GM12878 (cell line): ENCODE measurements around the gene DENND1B.

Experiments
- ATF7 ChIP-seq: fragments of 450-650 bp; IDR thresholded peaks from 2 replicates; pipeline ENCODE4 v1.6.1; 2016; ENCODE audit warnings: low read depth, mild to moderate bottlenecking
- CBFB ChIP-seq: IDR thresholded peaks from 2 replicates; pipeline ENCODE4 v1.6.1; 2016; ENCODE audit warnings: antibody characterized with exemption, low read depth
- EGR1 ChIP-seq, 2 experiments: IDR thresholded peaks; 1 replicate in 1 of 2; 2 replicates in 1 of 2; pipeline ENCODE4 v1.6.1; 2011 to 2012; ENCODE audit warnings: low read depth in 2 of 2, low read length in 2 of 2, borderline replicate concordance in 1 of 2, mild to moderate bottlenecking in 1 of 2, moderate library complexity in 1 of 2
- EZH2 ChIP-seq: IDR thresholded peaks from 2 replicates; pipeline ENCODE4 v1.6.1; 2012; ENCODE audit warnings: low read depth, mild to moderate bottlenecking, control low read depth, inconsistent platforms, low read length, borderline replicate concordance; ENCODE audit not compliant: control insufficient read depth
- IKZF2 ChIP-seq, 2 experiments: fragments of 450-650 bp; IDR thresholded peaks; 2 replicates each; pipeline ENCODE4 v1.6.1; 2017; ENCODE audit warnings: mild to moderate bottlenecking in 2 of 2, moderate library complexity in 2 of 2
- POLR2A ChIP-seq: IDR thresholded peaks from 2 replicates; pipeline ENCODE4 v1.6.1; 2011; ENCODE audit warnings: low read depth, mild to moderate bottlenecking, low read length
- SIN3A ChIP-seq: IDR thresholded peaks from 2 replicates; pipeline ENCODE4 v1.6.1; 2012; ENCODE audit warnings: low read depth, low read length, improper control_type of control experiment
- SMAD1 ChIP-seq: fragments of 450-650 bp; IDR thresholded peaks from 2 replicates; pipeline ENCODE4 v1.6.1; 2018; ENCODE audit warnings: mild to moderate bottlenecking, low read depth; ENCODE audit not compliant: partially characterized antibody
- TF ChIP-seq, protein P1 (sequence below), 3 experiments: IDR thresholded peaks in 2 of 3; conservative IDR thresholded peaks in 1 of 3; 2 replicates each; pipeline ENCODE4 v1.5.1; 2011; ENCODE audit warnings: low read depth in 3 of 3, low read length in 3 of 3, mild to moderate bottlenecking in 3 of 3, control low read depth in 2 of 3, moderate library complexity in 2 of 3, inconsistent platforms in 1 of 3, mixed read lengths in 1 of 3; ENCODE audit not compliant: control insufficient read depth in 2 of 3, insufficient read depth in 1 of 3; ENCODE audit errors: extremely low read depth in 1 of 3
- TF ChIP-seq, protein P2 (sequence below): fragments of 450-650 bp; IDR thresholded peaks from 2 replicates; pipeline ENCODE4 v1.6.1; 2018; ENCODE audit warnings: borderline replicate concordance, mild to moderate bottlenecking; ENCODE audit not compliant: partially characterized antibody
- TF ChIP-seq, protein P3 (sequence below): fragments of 450-650 bp; conservative IDR thresholded peaks from 2 replicates; pipeline ENCODE4 v1.6.1; 2017; ENCODE audit warnings: mild to moderate bottlenecking, moderate library complexity
- TF ChIP-seq, protein P4 (sequence below): fragments of 450-650 bp; IDR thresholded peaks from 2 replicates; pipeline ENCODE4 v1.6.1; 2017; ENCODE audit warnings: mild to moderate bottlenecking, moderate library complexity

DNA sequence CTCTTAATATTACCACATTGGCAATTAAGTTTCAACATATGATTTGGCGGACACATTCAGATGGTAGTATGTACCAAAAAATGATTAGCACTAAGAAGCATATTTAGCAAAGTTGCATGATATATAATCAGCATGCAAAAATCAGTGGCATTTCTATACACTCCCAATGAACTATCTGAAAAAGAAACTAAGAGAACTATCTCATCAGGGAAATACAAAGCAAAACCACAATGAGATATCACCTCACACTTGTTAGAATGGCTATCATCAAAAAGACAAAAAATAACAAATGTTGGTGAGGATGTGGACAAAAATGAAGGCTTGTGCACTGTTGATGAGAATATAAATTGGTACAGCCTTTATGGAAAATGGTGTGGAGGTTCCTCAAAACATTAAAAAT, 31.4 kb upstream of the DENND1B start:
- TF ChIP-seq, protein P1, sequence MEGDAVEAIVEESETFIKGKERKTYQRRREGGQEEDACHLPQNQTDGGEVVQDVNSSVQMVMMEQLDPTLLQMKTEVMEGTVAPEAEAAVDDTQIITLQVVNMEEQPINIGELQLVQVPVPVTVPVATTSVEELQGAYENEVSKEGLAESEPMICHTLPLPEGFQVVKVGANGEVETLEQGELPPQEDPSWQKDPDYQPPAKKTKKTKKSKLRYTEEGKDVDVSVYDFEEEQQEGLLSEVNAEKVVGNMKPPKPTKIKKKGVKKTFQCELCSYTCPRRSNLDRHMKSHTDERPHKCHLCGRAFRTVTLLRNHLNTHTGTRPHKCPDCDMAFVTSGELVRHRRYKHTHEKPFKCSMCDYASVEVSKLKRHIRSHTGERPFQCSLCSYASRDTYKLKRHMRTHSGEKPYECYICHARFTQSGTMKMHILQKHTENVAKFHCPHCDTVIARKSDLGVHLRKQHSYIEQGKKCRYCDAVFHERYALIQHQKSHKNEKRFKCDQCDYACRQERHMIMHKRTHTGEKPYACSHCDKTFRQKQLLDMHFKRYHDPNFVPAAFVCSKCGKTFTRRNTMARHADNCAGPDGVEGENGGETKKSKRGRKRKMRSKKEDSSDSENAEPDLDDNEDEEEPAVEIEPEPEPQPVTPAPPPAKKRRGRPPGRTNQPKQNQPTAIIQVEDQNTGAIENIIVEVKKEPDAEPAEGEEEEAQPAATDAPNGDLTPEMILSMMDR (IDR thresholded peaks at IDR 0.05 in 2 of 3, conservative IDR thresholded peaks at IDR 0.05 in 1 of 3; ENCODE audit: control insufficient read depth in 2 of 3, extremely low read depth in 1 of 3, insufficient read depth in 1 of 3, low read depth in 3 of 3, low read length in 3 of 3): no peak
- TF ChIP-seq, protein P2, sequence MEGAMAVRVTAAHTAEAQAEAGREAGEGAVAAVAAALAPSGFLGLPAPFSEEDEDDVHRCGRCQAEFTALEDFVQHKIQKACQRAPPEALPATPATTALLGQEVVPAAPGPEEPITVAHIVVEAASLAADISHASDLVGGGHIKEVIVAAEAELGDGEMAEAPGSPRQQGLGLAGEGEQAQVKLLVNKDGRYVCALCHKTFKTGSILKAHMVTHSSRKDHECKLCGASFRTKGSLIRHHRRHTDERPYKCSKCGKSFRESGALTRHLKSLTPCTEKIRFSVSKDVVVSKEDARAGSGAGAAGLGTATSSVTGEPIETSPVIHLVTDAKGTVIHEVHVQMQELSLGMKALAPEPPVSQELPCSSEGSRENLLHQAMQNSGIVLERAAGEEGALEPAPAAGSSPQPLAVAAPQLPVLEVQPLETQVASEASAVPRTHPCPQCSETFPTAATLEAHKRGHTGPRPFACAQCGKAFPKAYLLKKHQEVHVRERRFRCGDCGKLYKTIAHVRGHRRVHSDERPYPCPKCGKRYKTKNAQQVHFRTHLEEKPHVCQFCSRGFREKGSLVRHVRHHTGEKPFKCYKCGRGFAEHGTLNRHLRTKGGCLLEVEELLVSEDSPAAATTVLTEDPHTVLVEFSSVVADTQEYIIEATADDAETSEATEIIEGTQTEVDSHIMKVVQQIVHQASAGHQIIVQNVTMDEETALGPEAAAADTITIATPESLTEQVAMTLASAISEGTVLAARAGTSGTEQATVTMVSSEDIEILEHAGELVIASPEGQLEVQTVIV: no peak
- TF ChIP-seq SIN3A (no peak), EZH2 (no peak), SMAD1 (no peak), POLR2A (no peak), EGR1 (IDR thresholded peaks at IDR 0.05; ENCODE audit: borderline replicate concordance in 1 of 2, low read depth in 2 of 2, low read length in 2 of 2) (no peak), ATF7 (no peak), IKZF2 (IDR thresholded peaks at IDR 0.05) (no peak), CBFB (no peak)
- TF ChIP-seq, protein P3, sequence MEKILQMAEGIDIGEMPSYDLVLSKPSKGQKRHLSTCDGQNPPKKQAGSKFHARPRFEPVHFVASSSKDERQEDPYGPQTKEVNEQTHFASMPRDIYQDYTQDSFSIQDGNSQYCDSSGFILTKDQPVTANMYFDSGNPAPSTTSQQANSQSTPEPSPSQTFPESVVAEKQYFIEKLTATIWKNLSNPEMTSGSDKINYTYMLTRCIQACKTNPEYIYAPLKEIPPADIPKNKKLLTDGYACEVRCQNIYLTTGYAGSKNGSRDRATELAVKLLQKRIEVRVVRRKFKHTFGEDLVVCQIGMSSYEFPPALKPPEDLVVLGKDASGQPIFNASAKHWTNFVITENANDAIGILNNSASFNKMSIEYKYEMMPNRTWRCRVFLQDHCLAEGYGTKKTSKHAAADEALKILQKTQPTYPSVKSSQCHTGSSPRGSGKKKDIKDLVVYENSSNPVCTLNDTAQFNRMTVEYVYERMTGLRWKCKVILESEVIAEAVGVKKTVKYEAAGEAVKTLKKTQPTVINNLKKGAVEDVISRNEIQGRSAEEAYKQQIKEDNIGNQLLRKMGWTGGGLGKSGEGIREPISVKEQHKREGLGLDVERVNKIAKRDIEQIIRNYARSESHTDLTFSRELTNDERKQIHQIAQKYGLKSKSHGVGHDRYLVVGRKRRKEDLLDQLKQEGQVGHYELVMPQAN: no peak
- TF ChIP-seq, protein P4, sequence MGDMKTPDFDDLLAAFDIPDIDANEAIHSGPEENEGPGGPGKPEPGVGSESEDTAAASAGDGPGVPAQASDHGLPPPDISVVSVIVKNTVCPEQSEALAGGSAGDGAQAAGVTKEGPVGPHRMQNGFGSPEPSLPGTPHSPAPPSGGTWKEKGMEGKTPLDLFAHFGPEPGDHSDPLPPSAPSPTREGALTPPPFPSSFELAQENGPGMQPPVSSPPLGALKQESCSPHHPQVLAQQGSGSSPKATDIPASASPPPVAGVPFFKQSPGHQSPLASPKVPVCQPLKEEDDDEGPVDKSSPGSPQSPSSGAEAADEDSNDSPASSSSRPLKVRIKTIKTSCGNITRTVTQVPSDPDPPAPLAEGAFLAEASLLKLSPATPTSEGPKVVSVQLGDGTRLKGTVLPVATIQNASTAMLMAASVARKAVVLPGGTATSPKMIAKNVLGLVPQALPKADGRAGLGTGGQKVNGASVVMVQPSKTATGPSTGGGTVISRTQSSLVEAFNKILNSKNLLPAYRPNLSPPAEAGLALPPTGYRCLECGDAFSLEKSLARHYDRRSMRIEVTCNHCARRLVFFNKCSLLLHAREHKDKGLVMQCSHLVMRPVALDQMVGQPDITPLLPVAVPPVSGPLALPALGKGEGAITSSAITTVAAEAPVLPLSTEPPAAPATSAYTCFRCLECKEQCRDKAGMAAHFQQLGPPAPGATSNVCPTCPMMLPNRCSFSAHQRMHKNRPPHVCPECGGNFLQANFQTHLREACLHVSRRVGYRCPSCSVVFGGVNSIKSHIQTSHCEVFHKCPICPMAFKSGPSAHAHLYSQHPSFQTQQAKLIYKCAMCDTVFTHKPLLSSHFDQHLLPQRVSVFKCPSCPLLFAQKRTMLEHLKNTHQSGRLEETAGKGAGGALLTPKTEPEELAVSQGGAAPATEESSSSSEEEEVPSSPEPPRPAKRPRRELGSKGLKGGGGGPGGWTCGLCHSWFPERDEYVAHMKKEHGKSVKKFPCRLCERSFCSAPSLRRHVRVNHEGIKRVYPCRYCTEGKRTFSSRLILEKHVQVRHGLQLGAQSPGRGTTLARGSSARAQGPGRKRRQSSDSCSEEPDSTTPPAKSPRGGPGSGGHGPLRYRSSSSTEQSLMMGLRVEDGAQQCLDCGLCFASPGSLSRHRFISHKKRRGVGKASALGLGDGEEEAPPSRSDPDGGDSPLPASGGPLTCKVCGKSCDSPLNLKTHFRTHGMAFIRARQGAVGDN: no peak
